HG02870 (cell line): Measurements from ENCODE around the gene CCNY.
A peak's percentile ranks its signal among the peaks of the same experiment; 100 is the strongest.
"Not testable (repeated sequence)": the region's sequence is repeated elsewhere in the genome, so short reads cannot be mapped to it uniquely, and the experiment has no call there.

Source experiments
- ATAC-seq: cut with Tn5 transposase; IDR thresholded peaks from one replicate; pipeline ENCODE4 v1.9.1; 2021; ENCODE audit warnings: mild to moderate bottlenecking, moderate library complexity; ENCODE audit not compliant: unreplicated experiment

Gene CCNY

DNA sequence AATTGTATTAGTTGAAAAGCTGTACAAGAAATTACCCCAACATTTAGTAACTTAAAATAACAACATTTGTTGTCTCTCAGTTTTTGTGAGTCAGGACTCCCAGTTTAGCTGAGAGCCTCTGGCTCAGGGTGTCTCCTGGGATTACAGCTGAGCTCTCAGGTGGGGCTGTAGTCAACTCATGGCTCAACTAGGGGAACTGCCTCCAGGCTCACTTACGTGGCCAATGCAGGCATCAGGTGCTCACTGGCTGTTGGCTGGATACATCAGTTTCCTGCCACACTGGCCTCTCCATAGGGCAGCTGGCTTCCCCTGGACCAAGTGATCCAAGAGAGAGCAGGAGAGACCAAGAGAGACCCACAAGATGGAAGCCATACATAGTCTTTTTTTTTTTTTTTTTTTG is 17.5 kb downstream of the CCNY start:
- ATAC-seq, result no peak

DNA sequence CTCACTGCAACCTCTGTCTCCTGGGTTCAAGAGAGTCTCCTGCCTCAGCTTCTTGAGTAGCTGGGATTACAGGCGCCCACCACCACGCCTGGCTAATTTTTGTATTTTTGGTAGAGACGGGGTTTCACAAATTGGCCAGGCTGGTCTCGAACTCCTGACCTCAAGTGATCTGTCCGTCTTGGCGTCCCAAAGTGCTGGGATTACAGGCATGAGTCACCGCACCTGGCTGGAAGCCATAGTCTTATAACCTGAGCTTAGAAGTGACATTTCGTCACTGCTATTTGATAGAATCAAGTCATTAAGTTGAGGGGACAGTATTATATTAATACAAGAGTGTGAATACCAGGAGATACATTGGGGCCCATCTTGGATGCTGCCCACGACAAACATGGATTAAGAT is 17.9 kb downstream of the CCNY start:
- ATAC-seq, result not testable (repeated sequence)

DNA sequence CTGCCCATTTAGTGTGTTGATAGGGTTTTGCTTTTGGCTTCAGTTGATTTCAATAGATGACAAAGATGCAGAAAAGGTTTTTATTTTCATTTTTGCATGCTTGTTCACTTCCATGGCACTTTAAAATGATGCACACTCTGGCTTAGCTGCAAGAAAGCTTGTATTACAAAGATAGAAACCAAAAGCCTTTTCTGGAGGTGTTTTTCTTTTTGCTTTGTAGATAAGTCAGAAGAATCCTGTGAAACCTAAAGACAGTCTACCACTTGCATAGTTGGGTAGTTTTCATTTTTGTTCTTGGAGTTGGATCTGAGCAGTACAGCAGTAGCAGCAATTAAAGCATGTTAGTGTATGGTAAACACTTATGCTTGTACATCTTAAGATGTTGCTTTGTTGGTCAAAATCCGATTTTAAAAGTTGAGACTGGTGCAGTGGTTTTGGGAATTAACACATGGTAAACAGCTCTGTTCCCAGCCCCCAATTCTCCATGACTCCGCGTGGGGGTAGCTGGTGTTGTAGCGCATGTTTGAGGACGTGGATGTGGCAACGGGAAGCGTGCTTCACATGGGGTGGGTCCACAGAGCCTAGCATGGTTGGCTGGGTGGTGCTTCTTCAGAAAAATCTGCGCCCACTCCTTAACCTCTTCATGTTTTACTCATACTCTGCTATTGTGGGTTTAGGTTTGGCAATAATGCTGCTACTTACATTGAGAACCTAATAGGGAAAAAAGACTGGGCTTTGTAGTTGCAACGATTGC is 19.8 kb downstream of the CCNY start:
- peak; percentile 75 for ATAC-seq

DNA sequence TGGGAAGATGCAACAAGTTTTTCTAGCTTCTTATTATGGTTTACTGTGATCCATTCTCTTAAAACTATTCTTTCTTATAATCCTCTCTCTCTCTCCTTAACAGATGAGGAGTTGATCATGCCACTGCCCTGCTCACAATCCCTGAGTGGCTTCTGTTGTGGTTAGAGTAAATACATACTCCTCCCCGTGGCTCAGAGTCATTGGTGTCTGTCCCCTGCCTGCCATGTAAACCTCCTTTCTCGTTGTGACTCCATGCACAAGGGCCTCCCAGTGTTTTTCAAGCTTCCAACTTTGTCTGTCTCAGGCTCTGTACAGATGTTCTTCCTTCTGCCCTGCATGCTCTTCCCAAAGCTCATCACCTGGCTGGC is 20.4 kb downstream of the CCNY start:
- no peak for ATAC-seq

DNA sequence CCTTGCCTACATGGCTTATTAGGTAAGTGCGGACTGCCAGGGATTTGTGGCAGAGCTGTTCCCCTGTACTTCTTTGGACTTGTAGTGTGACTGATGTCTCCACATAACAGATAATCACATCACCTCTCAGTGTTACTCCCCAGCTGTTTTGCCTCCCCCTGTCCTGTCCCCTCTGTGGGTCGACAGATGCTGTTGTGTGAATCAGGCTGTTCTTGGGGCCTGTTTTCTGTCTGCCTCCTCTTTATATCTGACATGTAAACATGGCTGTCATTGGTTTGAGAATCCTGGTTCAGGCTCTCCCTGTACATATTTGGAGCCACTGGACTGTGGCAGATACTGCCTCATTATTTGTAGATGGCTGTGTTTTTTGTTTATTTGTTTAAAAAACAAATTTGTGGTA is 22.7 kb downstream of the CCNY start:
- ATAC-seq, result no peak

DNA sequence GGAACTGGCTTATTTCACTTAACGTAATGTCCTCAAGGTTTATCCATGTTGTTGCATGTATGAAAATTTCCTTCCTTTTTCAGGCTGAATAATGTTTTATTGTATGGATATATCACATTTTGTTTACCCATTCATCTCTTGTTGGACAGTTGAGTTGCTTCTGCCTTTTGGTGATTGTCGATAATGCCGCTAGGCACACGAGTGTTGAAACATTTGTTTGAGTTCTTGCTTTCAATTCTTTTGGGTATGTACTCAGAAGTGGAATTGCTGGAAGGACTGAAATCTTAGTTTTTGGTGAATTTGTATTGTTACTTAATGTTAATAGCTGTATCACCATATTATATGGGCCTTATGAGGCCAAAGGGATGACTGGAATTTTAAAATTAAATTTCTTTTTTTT is 23.6 kb downstream of the CCNY start:
- no peak for ATAC-seq

DNA sequence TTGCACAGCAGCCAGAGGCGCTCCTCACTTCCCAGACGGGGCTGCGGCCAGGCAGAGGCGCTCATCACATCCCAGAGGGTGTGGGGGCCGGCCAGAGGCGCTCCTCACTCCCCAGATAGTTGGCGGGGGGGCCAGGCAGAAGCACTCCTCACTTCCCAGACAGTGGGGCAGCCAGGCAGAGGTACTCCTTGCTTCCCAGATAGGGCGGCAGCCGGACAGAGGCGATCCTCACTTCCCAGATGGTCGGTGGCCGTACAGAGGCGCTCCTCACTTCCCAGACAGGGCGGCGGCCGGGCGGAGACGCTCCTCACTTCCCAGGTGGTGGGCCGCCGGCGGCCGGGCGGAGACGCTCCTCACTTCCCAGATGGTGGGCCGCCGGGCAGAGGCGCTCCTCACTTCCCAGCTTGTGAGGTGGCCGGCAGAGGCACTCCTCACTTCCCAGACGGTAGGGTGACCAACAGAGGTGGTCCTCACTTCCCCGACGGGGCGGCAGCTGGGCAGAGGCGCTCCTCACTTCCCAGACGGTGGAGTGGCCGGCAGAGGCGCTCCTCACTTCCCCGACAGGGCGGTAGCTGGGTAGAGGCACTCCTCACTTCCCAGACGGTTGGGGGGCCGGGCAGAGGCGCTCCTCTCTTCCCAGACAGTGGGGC is 26.5 kb downstream of the CCNY start:
- no peak for ATAC-seq

DNA sequence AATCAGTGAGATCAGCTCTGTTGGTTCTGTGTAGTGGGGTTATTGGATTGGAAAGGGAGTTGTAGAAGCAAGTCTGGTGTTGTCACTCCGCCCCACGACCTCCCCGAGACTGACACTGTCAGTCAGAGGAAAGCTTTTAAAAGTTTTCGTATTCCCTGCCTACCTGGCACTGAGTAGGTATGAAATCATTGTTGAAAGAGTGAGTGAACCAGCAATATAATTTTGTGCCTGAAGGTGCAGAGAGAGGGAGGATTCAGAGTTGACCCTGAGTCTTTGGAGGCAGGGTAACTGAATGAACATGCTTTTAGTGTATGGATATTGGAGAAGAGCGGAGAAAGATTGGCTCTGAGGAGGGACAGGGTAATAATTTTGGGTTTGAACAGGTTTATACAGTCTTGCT is 27.3 kb downstream of the CCNY start:
- ATAC-seq, result no peak

DNA sequence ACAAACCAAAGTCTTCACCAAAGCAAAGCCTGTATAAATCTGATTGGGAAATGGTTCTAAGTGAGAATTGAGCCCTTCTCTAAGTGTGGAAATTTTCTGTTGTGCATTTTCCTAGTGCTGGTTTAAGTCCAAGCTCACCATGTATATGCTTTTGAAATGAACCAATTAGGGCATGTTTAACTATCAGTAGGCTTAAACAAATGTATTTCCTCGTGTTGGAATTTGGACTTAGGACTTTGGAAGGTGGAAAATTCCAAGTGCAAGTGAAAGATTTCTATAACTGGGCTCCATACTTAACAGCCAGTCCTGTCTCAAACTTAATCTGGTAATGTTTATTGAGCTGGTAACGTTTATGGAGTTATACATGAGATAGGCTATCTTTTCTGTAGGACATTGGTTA is 28.5 kb downstream of the CCNY start:
- ATAC-seq, result no peak

DNA sequence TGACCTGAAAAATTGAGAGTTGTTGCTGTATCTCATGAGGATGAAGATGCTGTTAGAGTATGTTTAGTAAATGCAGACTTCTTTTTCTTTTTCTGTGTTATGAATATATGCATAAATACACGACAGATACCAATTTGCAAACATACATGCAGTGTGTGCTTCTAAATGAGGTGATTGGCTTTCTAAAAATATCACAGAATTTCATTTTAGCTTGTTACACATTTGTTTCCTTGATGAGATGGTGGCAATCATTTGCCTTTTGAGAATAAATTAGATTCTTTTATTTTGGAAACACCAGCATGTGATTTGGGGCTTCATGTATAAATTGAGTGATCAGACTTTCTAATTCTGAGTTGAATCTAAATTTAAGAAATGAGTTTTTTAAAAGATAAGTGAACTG is 29.7 kb downstream of the CCNY start:
- ATAC-seq, result no peak

DNA sequence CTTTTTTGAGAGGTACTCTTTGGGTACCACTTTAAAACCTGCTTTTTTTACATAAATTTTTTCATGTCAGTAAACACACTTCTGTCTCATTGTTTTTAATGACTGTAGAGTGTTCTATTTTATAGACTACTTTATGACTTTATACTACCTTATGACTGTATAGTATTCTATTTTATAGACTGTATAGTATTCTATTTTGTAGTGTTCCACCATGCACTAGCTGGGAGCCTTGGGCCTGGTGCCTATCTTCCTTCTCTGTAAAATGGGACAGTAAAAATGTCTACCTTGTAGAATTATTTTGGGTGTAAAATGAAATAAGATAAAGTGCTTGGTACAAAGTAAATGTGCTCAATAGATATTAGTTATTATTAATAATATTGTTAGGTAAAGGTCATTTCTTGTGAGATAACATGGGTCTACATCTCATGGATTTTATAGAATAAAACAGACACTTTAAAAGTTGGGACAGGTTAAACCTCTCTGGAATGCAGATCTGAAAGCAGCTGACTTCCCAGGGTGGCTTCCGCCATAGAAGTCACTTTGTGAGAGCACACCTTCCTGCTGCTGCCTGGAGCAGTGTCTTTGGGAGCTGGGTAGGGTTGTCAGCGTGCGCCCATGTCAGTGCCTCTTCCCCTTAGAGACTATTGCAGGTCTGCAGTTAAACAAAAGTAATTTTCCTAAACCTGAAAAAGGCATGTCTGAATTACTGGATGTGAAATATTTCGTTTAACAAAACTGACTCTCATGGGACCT is 31.0 kb downstream of the CCNY start:
- ATAC-seq, result no peak

DNA sequence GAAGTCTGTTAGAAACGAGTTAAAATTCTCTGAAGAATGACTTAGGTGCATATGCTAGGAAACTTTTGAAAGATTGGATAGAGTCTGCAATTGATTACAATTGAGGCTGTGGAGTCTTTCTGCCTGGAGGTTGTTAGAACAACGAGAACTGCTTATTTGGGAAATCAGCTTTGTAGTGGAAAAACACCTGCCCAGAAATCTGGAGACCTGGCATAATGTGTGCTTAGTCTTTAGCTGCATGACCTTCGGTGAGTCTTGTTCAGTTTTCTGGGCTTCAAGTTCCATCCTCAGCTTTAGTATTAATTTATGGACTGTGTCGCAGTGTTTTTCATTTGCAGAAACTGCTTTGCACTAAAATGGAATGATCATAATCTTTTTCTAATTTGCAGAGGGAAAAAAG is 31.7 kb downstream of the CCNY start:
- ATAC-seq, result no peak

DNA sequence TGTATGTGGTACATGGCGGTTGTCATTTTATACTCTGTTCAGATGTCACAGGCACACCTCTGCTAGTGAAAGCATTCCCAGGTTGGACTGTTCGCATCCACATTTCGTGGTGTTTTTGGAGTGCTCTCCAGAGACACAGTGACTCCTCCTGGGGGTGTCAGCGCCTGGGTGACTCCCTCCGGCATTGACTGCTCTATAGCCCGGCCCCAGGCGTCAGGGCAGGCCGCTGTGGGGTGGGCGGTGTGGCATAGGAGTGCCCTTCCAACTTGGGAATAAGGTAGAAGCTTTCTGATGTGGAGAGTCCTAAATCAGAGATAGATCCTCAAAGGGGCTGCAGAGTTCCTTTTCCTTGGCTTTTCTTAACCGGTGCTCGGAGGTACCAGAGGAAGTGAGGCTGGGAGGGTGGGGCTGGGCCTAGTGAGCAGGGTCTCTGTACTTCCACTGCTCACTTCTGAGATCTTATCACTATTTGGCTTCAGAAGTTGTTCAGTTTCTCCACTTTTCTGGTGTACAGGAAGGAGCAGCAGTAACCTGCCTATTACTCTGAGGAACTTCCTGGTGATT is 32.3 kb downstream of the CCNY start:
- no peak for ATAC-seq

DNA sequence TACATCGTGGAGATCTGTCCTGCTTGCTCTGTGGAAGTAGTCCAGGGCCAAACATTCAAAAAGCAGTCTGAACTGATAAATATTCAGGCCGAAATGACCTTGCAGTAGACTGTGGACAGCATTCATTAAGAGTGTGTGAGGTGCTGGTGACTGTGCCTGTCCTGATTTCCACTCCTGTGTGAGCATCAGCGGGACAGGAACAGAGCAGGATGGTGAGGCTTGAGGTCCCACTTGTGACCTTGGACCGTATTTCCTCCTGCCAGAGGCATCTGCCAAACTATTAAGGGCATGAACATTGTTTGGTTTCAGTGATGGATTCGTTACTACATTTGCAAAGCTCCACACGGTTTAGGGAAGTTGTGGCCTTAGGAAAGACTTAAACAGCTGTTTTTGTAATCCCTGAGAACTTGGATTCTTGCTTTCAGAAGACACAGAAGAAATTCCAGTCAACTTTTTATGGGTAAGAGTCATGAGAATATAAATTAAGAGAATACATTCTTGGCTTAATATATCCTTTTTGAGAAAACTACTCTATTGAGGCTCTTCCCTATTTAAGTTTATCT is 32.8 kb downstream of the CCNY start:
- ATAC-seq, result no peak

DNA sequence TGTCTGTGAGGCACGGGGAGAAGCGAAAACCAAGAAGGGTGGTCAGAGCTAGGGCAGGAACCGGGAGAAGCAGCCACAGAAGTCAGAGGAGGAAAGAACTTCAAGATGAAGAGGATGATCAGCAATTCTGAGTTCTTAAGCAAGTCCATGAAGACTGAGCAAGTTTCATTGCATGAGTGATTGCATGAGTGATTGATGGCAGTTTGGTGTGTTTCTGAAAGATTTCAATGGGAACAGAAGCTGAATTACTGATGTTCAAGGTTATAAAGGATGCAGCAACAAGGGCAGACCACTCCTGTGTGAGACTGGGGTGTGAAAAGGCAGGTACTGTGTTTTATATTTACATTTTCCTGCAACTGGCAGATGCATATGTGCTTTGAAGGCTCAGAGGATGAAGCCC is 35.4 kb downstream of the CCNY start:
- ATAC-seq, result no peak

DNA sequence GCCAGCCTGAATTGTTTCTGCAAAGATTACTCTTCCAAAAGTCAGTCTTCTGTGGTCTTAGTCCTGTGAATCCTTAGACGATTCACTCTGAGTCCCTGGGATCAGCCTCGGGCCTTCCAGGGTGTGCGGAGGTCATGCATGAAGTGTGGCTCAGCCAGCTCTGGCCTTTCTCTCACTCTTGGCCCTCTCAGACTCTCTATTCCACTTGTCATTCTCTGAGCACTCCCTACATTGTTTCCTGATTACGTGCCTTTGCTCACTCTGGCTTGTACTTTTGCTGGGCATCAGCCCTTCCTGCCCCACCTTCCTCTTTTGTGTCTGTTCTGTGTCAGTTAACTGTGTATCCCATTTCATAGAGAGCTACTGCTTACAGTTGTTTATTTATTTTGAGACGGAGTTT is 36.0 kb downstream of the CCNY start:
- no peak for ATAC-seq

DNA sequence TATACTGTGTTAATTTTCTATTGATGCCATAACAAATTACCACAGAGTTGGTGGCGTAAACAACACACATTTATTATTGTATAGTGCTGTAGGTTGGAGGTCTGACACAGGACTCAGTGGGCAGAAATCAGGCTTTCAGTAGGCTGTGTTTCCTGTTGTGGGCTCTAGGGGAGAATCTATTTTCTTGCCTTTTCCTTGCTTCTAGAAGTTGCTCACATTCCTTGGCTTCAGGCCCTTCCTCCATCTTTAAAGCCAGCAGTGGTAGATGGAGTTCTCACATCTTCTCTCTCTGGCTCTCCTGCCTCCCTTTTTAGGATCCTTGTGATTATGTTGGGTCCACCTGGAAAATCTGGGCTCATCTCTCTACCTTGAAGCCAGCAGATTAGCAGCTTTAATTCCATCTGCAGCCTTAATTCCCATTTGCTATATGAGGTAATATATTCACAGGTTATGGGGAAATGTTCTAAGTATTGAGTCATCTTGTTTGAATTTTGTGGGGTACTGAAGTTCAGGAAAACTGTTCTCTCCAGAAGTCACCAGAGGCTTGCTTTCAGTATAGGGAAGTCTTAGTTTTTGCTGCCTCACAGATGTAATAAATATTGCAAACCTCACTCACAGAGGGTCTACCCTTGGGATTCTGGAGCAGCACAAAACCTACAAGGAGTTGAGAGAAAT is 38.9 kb downstream of the CCNY start:
- ATAC-seq, result no peak

DNA sequence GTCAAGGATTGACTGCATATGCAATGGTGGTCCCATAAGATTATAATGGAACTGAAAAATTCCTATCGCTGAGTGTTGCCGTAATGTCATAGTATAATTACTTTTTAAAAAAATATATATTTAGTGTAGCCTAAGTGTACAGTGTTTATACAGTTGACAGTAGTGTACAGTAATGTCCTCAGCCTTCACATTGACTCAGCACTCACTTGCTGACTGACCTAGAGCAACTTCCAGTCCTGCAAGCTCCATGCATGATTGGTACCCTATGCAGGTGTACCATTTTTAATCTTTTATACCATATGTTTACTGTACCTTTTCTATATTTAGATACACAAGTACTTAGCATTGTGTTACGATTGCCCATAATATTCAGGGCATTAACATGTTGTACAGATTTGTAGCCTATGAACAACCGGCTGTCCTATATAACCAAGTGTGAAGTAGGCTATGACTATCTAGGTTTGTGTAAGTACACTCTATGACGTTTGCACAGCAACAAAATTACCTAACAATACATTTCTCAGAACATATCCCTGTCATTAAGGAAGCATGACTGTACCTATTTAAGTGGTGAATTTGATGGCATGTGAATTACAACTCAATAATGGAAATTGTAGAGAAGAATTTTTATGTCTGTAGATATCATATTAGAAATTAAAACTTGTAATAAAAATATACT is 40.9 kb downstream of the CCNY start:
- no peak for ATAC-seq

DNA sequence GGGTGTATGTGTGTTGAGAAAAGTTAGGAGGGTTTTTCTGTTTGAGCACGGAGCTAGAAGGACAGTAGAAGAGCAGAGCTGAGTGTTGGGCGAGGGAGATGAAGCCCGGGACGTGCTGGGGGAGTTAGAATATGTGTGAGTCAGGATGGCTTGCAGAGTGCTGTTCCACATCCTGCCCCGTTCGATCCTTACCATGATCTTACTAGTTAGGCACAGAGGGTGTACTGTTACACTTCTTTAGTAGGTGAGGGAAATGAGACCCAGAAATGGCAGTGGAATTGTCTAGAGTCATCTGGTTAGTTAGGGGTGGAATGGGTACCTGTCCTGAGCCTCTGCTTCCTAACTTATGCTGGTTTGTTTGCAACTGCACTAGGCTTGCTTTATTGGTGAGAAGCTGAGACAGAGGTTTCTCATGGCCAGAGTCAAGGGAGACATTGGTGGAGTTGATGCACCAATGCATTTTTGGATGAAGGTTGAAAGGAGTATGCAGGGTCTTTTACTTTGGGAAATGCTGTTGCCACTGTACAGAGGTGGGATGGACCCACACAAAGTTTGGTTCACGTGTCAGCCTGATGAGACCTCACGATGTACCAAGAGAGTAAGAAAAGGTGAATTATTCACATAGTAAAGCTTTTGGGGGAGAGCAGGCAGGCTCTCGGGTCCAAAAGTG is 42.4 kb downstream of the CCNY start:
- no peak for ATAC-seq
